ENCODE results near the gene TMEM106A. TPM values are rescaled to one million over a fixed set of nuclear protein-coding genes. Genes with fewer than 3 reads are reported as not detected.

Gene TMEM106A
- total and polyA plus RNA-seq, 2 of the 13 experiments (the other 11 are each of a cell fraction or from before 2014, with no cell fraction given), result 16.9 to 35.9 TPM

GRCh38 chr17:43171586-43172487, 39.8 kb upstream of the TMEM106A start (continued):
- peak; percentile 29; the same call in 1 of the 2 replicates for TF ChIP-seq PAXIP1 (CRISPR knock-in tag; conservative IDR thresholded peaks at IDR 0.05)
- TF ChIP-seq SP140L (CRISPR knock-in tag; IDR thresholded peaks at IDR 0.05; ENCODE audit: borderline replicate concordance), result peak; percentile 83; the same call in 1 of the 2 replicates
- no peak for TF ChIP-seq E2F1 (CRISPR knock-in tag; IDR thresholded peaks at IDR 0.05)
- TF ChIP-seq HMG20A (CRISPR knock-in tag; IDR thresholded peaks at IDR 0.05; ENCODE audit: borderline replicate concordance), result peak; percentile 29; the same call in 1 of the 2 replicates
- peak; percentile 14; the same call in 1 of the 2 replicates for TF ChIP-seq ZNF644 (CRISPR knock-in tag; IDR thresholded peaks at IDR 0.05; ENCODE audit: low read depth)
- TF ChIP-seq HIC2 (CRISPR knock-in tag; IDR thresholded peaks at IDR 0.05; ENCODE audit: low read depth), result peak; percentile 50; the same call in 1 of the 2 replicates
- no peak for TF ChIP-seq AKNA (CRISPR knock-in tag; IDR thresholded peaks at IDR 0.05; ENCODE audit: borderline replicate concordance)
- TF ChIP-seq ZNF33B (CRISPR knock-in tag; IDR thresholded peaks at IDR 0.05), result no peak
- TF ChIP-seq GABPA (IDR thresholded peaks at IDR 0.05; ENCODE audit: low read depth, low read length), result no peak
- peak; percentile 71 for TF ChIP-seq GABPA (CRISPR knock-in tag; IDR thresholded peaks at IDR 0.05; ENCODE audit: low read depth)
- peak; percentile 67 for TF ChIP-seq ELF4 (CRISPR knock-in tag; IDR thresholded peaks at IDR 0.05; ENCODE audit: borderline replicate concordance)
- no peak for TF ChIP-seq ZFP91 (CRISPR knock-in tag; IDR thresholded peaks at IDR 0.05; ENCODE audit: borderline replicate concordance)

Measured in HepG2 (cell line).